Osteocyte (in vitro differentiated cells): ENCODE data around the gene APLP1. TPM values are rescaled to one million over a fixed set of nuclear protein-coding genes. Genes with fewer than 3 reads are reported as not detected.

ENCODE experiments used
- DNase-seq: peaks from one replicate; pipeline ENCODE4 v3.0.0; 2021; ENCODE audit warnings: mixed read lengths; ENCODE audit not compliant: unreplicated experiment; ENCODE audit errors: extremely low spot score
- H3K27ac Mint-ChIP-seq: one replicate; pipeline ENCODE4 v1.8.0; 2021; ENCODE audit warnings: mild to moderate bottlenecking, mixed read lengths; ENCODE audit not compliant: unreplicated experiment
- H3K27me3 Mint-ChIP-seq: one replicate; pipeline ENCODE4 v1.8.0; 2021; ENCODE audit warnings: mixed read lengths; ENCODE audit not compliant: unreplicated experiment
- H3K36me3 Mint-ChIP-seq: one replicate; pipeline ENCODE4 v1.8.0; 2021; ENCODE audit warnings: mixed read lengths; ENCODE audit not compliant: unreplicated experiment
- H3K4me1 Mint-ChIP-seq: one replicate; pipeline ENCODE4 v1.8.0; 2021; ENCODE audit warnings: mixed read lengths; ENCODE audit not compliant: unreplicated experiment
- H3K4me3 Mint-ChIP-seq: one replicate; pipeline ENCODE4 v1.8.0; 2021; ENCODE audit warnings: mild to moderate bottlenecking, moderate library complexity, mixed read lengths; ENCODE audit not compliant: unreplicated experiment
- H3K9me3 Mint-ChIP-seq: one replicate; pipeline ENCODE4 v1.8.0; 2021; ENCODE audit warnings: mixed read lengths; ENCODE audit not compliant: unreplicated experiment
- total RNA-seq: library from RNA; stranded (reverse); gene quantifications from 2 replicates; pipeline ENCODE4 v1.2.1, GENCODE V29; 2021
- TF ChIP-seq, protein P1 (sequence below): fragments of 200-600 bp; sonication (generic); IDR thresholded peaks from 2 replicates; pipeline ENCODE4 v1.5.0; 2021; ENCODE audit warnings: antibody characterized with exemption, mild to moderate bottlenecking, moderate library complexity

The APLP1 gene
- total RNA-seq, 1 donor from 2014 or later, result 12.6 TPM

DNA sequence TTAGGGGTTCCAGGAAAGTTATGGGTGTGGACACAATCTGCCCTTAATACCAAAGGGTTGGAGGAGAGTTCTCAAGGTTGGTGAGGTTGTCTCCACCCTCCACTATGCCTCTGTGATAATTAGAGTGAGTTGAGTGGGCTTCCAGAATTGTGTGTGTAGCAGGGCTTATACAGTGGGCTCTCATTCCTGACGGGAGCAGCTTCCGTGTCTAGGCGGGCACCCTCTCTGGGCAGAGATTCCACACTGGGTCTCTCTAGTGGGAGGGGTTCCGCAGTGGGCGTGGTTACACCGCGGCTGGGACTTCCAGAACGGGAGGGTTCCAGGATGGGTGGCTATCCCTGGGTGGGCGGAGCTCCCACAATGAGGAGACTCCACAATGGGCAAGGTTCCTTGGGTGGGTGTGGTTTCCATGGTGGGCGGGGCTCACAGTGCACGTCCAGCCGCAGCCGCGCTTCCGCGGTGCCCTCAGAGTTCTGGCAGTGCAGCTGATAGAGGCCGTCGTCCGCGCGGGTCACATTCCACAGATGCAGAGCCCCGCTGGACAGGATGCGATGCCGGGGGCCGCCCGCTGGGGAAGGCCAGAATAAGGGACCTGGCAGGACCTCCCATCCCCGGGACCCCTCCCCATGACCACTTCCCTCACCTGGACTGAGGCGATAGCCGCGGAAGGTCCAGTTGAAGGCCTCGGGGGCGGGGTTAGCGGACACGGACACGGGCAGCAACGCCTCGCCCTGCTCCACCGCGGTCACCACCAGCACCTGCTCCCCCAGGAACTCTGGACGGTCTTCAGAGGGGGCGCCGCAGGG is 24.5 kb upstream of the APLP1 start:
- Mint-ChIP-seq H3K9me3 (no peaks in the 10 kb centered on the region), H3K4me1 (peaks cover 15% of the 10 kb centered on the region), H3K27me3 (peaks cover 56% of the 10 kb centered on the region), H3K4me3 (no peak overlapping the region), H3K27ac (no peak overlapping the region), H3K36me3 (no peaks in the 10 kb centered on the region)
- no peak for DNase-seq
- TF ChIP-seq, protein P1, sequence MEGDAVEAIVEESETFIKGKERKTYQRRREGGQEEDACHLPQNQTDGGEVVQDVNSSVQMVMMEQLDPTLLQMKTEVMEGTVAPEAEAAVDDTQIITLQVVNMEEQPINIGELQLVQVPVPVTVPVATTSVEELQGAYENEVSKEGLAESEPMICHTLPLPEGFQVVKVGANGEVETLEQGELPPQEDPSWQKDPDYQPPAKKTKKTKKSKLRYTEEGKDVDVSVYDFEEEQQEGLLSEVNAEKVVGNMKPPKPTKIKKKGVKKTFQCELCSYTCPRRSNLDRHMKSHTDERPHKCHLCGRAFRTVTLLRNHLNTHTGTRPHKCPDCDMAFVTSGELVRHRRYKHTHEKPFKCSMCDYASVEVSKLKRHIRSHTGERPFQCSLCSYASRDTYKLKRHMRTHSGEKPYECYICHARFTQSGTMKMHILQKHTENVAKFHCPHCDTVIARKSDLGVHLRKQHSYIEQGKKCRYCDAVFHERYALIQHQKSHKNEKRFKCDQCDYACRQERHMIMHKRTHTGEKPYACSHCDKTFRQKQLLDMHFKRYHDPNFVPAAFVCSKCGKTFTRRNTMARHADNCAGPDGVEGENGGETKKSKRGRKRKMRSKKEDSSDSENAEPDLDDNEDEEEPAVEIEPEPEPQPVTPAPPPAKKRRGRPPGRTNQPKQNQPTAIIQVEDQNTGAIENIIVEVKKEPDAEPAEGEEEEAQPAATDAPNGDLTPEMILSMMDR, result no peak

DNA sequence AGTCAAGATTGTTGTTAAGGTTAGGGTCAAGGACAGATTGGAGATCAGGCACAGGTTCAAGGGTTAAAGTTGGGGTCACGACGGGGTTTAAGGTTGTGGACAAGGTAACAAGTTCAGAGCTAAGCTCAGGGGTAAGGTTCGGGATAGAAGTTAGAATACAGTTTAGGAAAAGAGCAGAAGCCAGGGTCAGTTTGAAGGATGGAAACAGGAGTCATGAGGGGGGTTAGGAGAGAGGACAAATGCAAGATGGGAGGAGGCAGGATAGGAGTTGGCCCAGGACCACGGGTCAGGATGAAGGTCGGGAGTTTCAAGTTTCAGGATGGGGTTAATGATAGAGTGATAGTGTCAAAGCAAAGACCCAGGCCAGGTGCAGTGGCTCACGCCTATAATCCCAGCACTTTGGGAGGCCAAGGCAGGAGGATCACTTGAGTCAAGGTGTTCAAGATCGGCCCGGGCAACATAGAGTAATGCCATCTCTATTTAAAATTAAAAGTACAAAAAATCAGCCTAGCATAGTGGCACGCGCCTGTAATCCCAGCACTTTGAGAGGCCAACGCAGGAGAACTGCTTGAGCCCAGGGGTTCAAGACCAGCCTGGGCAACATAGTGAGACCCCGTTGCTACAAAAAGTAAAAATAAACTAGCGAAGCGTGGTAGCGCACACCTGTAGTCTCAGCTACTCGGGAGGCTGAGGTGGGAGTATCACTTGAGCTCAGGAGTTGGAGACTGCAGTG is 23.7 kb upstream of the APLP1 start:
- peaks cover 59% of the 10 kb centered on the region for H3K27me3 Mint-ChIP-seq
- H3K4me3 Mint-ChIP-seq, result peak overlapping the region; percentile 44
- DNase-seq, result no peak
- peaks cover 15% of the 10 kb centered on the region for H3K4me1 Mint-ChIP-seq
- no peaks in the 10 kb centered on the region for H3K36me3 Mint-ChIP-seq
- no peak overlapping the region for H3K27ac Mint-ChIP-seq
- TF ChIP-seq, protein P1, result no peak
- no peaks in the 10 kb centered on the region for H3K9me3 Mint-ChIP-seq

DNA sequence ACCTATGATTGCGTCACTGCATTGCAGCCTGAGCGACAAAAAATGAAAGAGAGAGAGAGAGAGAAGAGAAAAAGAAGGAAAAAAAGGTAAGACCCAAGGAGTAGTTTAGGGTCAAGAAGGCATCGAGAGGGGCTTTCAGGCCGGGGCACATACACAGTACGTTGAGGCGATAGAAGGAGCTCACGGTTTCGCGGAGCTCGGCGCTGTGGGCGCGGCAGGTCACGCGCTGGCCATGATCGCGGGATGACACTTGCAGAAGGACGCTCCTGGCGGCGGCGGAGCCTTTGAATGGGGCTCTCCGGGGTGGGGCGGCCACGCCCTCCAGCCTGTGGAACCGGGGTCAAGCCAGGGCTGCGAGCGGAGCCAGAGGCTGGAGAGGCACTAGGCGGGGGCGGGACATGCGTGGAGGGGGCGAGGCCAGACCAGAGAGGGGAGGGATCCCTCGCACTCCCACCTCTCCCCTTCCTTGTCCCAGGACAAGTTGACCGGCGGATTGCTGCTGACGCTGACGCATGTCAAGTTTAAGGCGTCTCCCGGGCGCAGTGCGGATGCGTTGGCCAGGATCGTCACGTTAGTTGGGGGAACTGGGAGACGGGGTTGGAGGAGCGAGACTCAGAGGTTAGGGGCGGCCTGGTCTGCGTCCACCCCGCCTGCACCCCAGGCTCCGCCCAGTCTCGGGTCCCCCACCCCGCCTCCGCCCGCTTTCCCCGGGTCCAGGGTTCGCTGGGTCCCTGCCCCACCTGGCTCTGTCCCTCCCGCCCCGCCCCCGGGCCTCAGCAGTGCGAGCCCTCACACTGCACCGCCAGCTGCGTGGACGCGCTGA is 22.9 kb upstream of the APLP1 start:
- TF ChIP-seq, protein P1, result no peak
- DNase-seq, result no peak
- Mint-ChIP-seq H3K27ac (no peak overlapping the region), H3K4me1 (peaks cover 15% of the 10 kb centered on the region), H3K4me3 (peak overlapping the region; percentile 44), H3K36me3 (no peaks in the 10 kb centered on the region), H3K9me3 (no peaks in the 10 kb centered on the region), H3K27me3 (peaks cover 59% of the 10 kb centered on the region)

DNA sequence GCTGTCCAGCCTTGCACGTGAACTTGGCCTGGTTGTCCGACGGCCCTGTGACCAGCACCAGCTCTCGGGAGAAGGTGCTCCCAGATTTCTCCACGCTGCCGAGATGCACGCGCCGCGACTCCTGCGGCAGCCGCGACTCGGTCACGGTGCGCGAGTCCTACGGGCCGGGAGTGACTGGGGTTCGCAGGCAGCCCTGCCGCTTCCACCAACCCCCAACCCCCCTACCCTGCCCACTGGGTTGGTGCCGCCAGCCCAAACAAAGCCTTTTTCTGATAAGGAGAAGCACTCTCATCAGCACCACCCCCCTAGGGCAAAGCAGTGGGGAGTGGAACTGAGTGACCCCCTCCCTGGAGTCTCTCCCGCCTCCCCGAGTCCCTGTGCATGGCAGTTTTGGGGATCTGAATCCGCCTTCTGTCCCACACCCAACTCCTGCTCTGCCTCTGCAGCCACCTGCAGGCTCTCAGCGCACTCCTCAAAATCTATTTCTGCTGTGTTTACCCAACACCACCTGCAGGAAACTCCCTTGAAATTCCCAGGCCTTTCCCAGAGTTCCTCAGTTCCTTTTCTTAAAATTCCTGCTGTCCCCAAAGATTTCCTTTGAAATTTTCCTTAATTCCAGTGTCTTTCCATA is 22.2 kb upstream of the APLP1 start:
- TF ChIP-seq, protein P1, result no peak
- Mint-ChIP-seq H3K4me1 (peaks cover 15% of the 10 kb centered on the region), H3K27ac (no peak overlapping the region), H3K9me3 (no peaks in the 10 kb centered on the region), H3K4me3 (no peak overlapping the region), H3K27me3 (peaks cover 66% of the 10 kb centered on the region), H3K36me3 (no peaks in the 10 kb centered on the region)
- DNase-seq, result no peak
